WTC11 (cell line): ENCODE data around the gene PUDP. TPM values are rescaled to one million over a fixed set of nuclear protein-coding genes. Genes with fewer than 3 reads are reported as not detected.
A peak's percentile ranks its signal among the peaks of the same experiment; 100 is the strongest.

ENCODE experiments used
- ATAC-seq: fragments of 200-7000 bp; cut with Tn5 transposase; 2 replicates; pipeline ENCODE4 v1.10.0; 2021; ENCODE audit warnings: mild to moderate bottlenecking, moderate library complexity
- CTCF ChIA-PET: fragments of 300-600 bp; sonication (Branson Sonifier 250); formaldehyde crosslinking; loops from one replicate; lab custom pipeline; 2021; ENCODE audit warnings: antibody characterized with exemption; lab: Charles Lee
- POLR2A ChIA-PET: fragments of 350-600 bp; sonication (Branson Sonifier 250); formaldehyde crosslinking; loops from one replicate; lab custom pipeline; 2021; ENCODE audit warnings: antibody characterized with exemption; lab: Charles Lee
- DNase-seq: peaks from one replicate; pipeline ENCODE4 v3.0.0; 2021; ENCODE audit warnings: low spot score
- H3K27ac Mint-ChIP-seq: 2 replicates; pipeline ENCODE4 v1.8.0; 2021; ENCODE audit warnings: mixed read lengths
- H3K27me3 Mint-ChIP-seq: 2 replicates; pipeline ENCODE4 v1.8.0; 2021; ENCODE audit warnings: low read depth, mild to moderate bottlenecking, moderate library complexity, mixed read lengths
- H3K36me3 Mint-ChIP-seq: 2 replicates; pipeline ENCODE4 v1.8.0; 2021; ENCODE audit warnings: mixed read lengths
- H3K4me1 Mint-ChIP-seq: 2 replicates; pipeline ENCODE4 v1.8.0; 2022; ENCODE audit warnings: mixed read lengths
- H3K4me3 Mint-ChIP-seq: 2 replicates; pipeline ENCODE4 v1.8.0; 2021; ENCODE audit warnings: mild to moderate bottlenecking, moderate library complexity, mixed read lengths
- H3K9me3 Mint-ChIP-seq: 2 replicates; pipeline ENCODE4 v1.8.0; 2021; ENCODE audit warnings: mixed read lengths
- ELF4 ChIP-seq: sonication (generic); formaldehyde crosslinking; IDR thresholded peaks from 2 replicates; pipeline ENCODE4 v1.8.1; 2022; ENCODE audit warnings: low read depth, mild to moderate bottlenecking, moderate library complexity, missing genetic modification reagents
- ETV6 ChIP-seq: sonication (generic); formaldehyde crosslinking; IDR thresholded peaks from 2 replicates; pipeline ENCODE4 v1.8.1; 2022; ENCODE audit warnings: mild to moderate bottlenecking, missing genetic modification reagents
- NFATC4 ChIP-seq: fragments of 250-450 bp; sonication (Bioruptor Pico); IDR thresholded peaks from 2 replicates; pipeline ENCODE4 v1.9.0; 2021; ENCODE audit warnings: mild to moderate bottlenecking
- NFYB ChIP-seq: sonication (generic); formaldehyde crosslinking; conservative IDR thresholded peaks from 2 replicates; pipeline ENCODE4 v1.8.0; 2022; ENCODE audit warnings: low read depth, missing genetic modification reagents
- SMAD4 ChIP-seq: sonication (generic); formaldehyde crosslinking; IDR thresholded peaks from 2 replicates; pipeline ENCODE4 v1.8.0; 2022; ENCODE audit warnings: mild to moderate bottlenecking, missing genetic modification reagents
- ZBTB21 ChIP-seq: sonication (generic); formaldehyde crosslinking; IDR thresholded peaks from 2 replicates; pipeline ENCODE4 v1.8.1; 2023; ENCODE audit warnings: mild to moderate bottlenecking, missing genetic modification reagents, borderline replicate concordance
- ZNF232 ChIP-seq: sonication (generic); formaldehyde crosslinking; IDR thresholded peaks from 2 replicates; pipeline ENCODE4 v1.8.0; 2022; ENCODE audit warnings: mild to moderate bottlenecking, missing genetic modification reagents
- ZNF671 ChIP-seq: fragments of 250-450 bp; sonication (Bioruptor Pico); IDR thresholded peaks from 2 replicates; pipeline ENCODE4 v1.8.0; 2021; ENCODE audit warnings: mild to moderate bottlenecking
- total RNA-seq: library from RNA; stranded (reverse); gene quantifications from 3 replicates; pipeline ENCODE4 v1.2.3, GENCODE V29; 2021
- TF ChIP-seq, protein P1 (sequence below): sonication (generic); formaldehyde crosslinking; IDR thresholded peaks from 2 replicates; pipeline ENCODE4 v1.8.1; 2023; ENCODE audit warnings: mild to moderate bottlenecking, missing genetic modification reagents, moderate library complexity
- TF ChIP-seq, protein P2 (sequence below): sonication (generic); formaldehyde crosslinking; IDR thresholded peaks from 2 replicates; pipeline ENCODE4 v1.8.1; 2023; ENCODE audit warnings: mild to moderate bottlenecking, missing genetic modification reagents
- TF ChIP-seq, protein P3 (sequence below): fragments of 250-450 bp; sonication (Bioruptor Pico); IDR thresholded peaks from 2 replicates; pipeline ENCODE4 v1.9.0; 2021; ENCODE audit warnings: moderate library complexity, mild to moderate bottlenecking, inconsistent platforms, borderline replicate concordance
- TF ChIP-seq, protein P4 (sequence below): sonication (generic); formaldehyde crosslinking; IDR thresholded peaks from 2 replicates; pipeline ENCODE4 v1.8.1; 2023; ENCODE audit warnings: mild to moderate bottlenecking, missing genetic modification reagents
- TF ChIP-seq, protein P5 (sequence below): sonication (generic); formaldehyde crosslinking; IDR thresholded peaks from 2 replicates; pipeline ENCODE4 v1.8.1; 2022; ENCODE audit warnings: low read depth, mild to moderate bottlenecking, moderate library complexity, missing genetic modification reagents, borderline replicate concordance
- TF ChIP-seq, protein P6 (sequence below): fragments of 200-600 bp; IDR thresholded peaks from 2 replicates; pipeline ENCODE4 v1.8.0; 2022; ENCODE audit warnings: antibody characterized with exemption

PUDP gene
- total RNA-seq, 1 experiment from 2014 or later: 20.8 TPM

DNA sequence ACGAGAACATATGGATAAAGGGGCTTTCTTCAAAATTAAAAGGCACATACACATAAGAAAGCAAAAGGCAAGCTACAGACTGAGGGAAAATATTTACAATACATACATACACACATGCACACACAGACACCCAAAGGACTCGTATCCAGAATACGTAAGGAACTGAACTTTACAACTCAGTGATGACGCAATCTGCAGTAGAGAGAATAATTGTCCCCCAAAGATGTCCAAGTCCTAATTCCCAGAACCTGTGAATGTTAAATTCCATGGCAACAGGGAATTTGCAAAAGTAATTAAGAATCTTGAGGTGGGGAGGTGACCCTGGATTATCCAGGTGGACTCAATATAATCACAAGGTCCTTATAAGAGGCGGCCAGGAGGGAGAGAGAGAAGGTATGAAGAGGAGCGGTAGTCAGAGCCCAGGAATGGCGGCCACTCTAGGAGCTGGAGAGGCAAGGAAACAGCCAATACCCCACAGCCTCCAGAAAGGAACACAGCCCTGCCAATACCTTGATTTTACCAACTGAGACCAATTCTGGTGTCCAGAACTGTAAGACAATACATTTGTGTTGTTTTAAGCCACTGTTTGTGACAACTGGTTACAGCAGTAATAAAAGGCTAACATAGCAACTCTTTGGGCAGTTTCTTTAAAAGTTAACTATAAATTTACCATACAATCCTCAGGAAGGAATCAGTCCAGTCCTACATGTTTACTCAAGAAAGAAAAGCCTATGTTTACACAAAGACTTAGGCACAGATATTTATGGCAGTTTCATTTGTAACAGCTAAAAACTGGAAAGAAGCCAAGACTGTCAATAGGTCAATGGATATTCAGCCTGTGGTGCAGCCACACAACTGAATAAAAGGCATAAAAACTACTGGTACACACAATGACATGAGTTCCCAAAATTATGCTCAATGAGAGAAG is 27.7 kb downstream of the PUDP start (continued):
- TF ChIP-seq, protein P1, sequence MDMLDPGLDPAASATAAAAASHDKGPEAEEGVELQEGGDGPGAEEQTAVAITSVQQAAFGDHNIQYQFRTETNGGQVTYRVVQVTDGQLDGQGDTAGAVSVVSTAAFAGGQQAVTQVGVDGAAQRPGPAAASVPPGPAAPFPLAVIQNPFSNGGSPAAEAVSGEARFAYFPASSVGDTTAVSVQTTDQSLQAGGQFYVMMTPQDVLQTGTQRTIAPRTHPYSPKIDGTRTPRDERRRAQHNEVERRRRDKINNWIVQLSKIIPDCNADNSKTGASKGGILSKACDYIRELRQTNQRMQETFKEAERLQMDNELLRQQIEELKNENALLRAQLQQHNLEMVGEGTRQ (CRISPR knock-in tag): no peak
- TF ChIP-seq, all 79 proteins: peak for 0

DNA sequence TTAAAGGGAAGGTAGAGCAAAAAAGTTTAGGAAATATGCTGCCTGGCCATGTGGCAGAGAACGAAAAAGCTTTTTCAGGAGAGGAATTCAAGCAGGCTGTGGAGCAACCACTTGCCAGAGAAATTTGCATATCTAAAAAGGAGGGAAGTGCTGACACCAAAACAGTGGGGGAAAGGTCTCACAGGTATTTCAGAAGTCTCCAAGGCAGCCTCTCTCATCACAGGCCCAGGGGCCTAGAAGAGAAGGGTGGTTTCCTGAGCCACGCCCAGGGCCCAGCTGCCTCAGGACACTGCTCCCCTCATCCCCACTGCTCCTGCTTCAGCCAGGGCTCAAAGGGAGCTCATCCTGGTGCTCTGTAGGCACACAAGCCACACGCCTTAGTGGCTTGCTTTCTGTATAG is 30.4 kb downstream of the PUDP start:
- ATAC-seq (peak; percentile 88), DNase-seq (no peak)
- ChIA-PET CTCF (no interaction called here), POLR2A (no interaction called here)
- Mint-ChIP-seq H3K36me3 (peaks cover 8% of the 10 kb centered on the region), H3K9me3 (peaks cover 7% of the 10 kb centered on the region), H3K27me3 (no peaks in the 10 kb centered on the region), H3K4me3 (no peak overlapping the region), H3K4me1 (peaks cover 35% of the 10 kb centered on the region), H3K27ac (0 out of 2 replicates have a peak overlapping the region, but pooled peaks have one; percentile 44)
- no peak for TF ChIP-seq ELF4
- no peak for TF ChIP-seq ZNF232
- TF ChIP-seq NFYB (CRISPR knock-in tag): no peak
- TF ChIP-seq, protein P2, sequence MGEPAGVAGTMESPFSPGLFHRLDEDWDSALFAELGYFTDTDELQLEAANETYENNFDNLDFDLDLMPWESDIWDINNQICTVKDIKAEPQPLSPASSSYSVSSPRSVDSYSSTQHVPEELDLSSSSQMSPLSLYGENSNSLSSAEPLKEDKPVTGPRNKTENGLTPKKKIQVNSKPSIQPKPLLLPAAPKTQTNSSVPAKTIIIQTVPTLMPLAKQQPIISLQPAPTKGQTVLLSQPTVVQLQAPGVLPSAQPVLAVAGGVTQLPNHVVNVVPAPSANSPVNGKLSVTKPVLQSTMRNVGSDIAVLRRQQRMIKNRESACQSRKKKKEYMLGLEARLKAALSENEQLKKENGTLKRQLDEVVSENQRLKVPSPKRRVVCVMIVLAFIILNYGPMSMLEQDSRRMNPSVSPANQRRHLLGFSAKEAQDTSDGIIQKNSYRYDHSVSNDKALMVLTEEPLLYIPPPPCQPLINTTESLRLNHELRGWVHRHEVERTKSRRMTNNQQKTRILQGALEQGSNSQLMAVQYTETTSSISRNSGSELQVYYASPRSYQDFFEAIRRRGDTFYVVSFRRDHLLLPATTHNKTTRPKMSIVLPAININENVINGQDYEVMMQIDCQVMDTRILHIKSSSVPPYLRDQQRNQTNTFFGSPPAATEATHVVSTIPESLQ (CRISPR knock-in tag): no peak

DNA sequence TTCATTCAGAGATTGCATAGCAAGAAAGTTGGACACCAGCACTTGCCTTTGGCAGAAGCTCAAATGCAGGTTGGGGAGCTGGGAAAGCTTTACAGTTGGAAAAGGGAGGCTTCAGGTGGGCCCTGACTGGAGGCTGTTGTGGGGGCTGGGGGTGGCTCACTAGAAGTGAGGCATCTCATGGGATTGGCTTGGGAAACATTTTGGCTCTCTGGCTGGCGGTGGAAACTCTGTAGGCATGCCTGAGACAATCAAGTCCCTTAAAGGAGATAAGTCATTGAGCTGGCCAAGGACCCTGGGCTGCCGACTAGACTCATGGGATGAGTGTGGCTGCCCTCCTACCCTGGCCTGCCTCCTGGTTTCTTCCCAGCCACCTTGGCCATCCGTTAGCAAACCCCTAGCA is 31.9 kb downstream of the PUDP start:
- peaks cover 8% of the 10 kb centered on the region for H3K36me3 Mint-ChIP-seq
- CTCF ChIA-PET: no interaction called here
- H3K9me3 Mint-ChIP-seq: peaks cover 7% of the 10 kb centered on the region
- no peak for DNase-seq
- no peaks in the 10 kb centered on the region for H3K27me3 Mint-ChIP-seq
- TF ChIP-seq NFATC4 (CRISPR knock-in tag): no peak
- TF ChIP-seq NFYB (CRISPR knock-in tag): no peak
- TF ChIP-seq SMAD4 (CRISPR knock-in tag): no peak
- TF ChIP-seq, protein P3, sequence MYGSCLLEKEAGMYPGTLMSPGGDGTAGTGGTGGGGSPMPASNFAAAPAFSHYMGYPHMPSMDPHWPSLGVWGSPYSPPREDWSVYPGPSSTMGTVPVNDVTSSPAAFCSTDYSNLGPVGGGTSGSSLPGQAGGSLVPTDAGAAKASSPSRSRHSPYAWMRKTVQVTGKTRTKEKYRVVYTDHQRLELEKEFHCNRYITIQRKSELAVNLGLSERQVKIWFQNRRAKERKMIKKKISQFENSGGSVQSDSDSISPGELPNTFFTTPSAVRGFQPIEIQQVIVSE (CRISPR knock-in tag): no peak
- TF ChIP-seq, protein P4, sequence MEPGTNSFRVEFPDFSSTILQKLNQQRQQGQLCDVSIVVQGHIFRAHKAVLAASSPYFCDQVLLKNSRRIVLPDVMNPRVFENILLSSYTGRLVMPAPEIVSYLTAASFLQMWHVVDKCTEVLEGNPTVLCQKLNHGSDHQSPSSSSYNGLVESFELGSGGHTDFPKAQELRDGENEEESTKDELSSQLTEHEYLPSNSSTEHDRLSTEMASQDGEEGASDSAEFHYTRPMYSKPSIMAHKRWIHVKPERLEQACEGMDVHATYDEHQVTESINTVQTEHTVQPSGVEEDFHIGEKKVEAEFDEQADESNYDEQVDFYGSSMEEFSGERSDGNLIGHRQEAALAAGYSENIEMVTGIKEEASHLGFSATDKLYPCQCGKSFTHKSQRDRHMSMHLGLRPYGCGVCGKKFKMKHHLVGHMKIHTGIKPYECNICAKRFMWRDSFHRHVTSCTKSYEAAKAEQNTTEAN (CRISPR knock-in tag): no peak
- no peak for TF ChIP-seq ZBTB21
- no peak for TF ChIP-seq ETV6 (CRISPR knock-in tag)
- TF ChIP-seq, protein P5, sequence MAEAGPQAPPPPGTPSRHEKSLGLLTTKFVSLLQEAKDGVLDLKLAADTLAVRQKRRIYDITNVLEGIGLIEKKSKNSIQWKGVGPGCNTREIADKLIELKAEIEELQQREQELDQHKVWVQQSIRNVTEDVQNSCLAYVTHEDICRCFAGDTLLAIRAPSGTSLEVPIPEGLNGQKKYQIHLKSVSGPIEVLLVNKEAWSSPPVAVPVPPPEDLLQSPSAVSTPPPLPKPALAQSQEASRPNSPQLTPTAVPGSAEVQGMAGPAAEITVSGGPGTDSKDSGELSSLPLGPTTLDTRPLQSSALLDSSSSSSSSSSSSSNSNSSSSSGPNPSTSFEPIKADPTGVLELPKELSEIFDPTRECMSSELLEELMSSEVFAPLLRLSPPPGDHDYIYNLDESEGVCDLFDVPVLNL (CRISPR knock-in tag): no peak
- TF ChIP-seq ZNF671 (CRISPR knock-in tag): no peak
- TF ChIP-seq, protein P6, sequence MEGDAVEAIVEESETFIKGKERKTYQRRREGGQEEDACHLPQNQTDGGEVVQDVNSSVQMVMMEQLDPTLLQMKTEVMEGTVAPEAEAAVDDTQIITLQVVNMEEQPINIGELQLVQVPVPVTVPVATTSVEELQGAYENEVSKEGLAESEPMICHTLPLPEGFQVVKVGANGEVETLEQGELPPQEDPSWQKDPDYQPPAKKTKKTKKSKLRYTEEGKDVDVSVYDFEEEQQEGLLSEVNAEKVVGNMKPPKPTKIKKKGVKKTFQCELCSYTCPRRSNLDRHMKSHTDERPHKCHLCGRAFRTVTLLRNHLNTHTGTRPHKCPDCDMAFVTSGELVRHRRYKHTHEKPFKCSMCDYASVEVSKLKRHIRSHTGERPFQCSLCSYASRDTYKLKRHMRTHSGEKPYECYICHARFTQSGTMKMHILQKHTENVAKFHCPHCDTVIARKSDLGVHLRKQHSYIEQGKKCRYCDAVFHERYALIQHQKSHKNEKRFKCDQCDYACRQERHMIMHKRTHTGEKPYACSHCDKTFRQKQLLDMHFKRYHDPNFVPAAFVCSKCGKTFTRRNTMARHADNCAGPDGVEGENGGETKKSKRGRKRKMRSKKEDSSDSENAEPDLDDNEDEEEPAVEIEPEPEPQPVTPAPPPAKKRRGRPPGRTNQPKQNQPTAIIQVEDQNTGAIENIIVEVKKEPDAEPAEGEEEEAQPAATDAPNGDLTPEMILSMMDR: no peak
- no peak overlapping the region for H3K4me3 Mint-ChIP-seq
- POLR2A ChIA-PET: no interaction called here
- peaks cover 32% of the 10 kb centered on the region for H3K4me1 Mint-ChIP-seq
- no peak overlapping the region for H3K27ac Mint-ChIP-seq
- no peak for ATAC-seq
